ENCODE measurements around the gene CDC14B.

- TF ChIP-seq CTCF (conservative IDR thresholded peaks at IDR 0.05; ENCODE audit: low read depth, low read length), result no peak
- TF ChIP-seq CEBPB (IDR thresholded peaks at IDR 0.05; ENCODE audit: low read depth, low read length), result no peak
- TF ChIP-seq POLR2A (IDR thresholded peaks at IDR 0.05; ENCODE audit: low read depth, low read length), result no peak
- TF ChIP-seq RAD21 (IDR thresholded peaks at IDR 0.05; ENCODE audit: low read length), result no peak
- no peak for TF ChIP-seq MXI1 (IDR thresholded peaks at IDR 0.05; ENCODE audit: borderline replicate concordance, low read depth, low read length)
- no peak for TF ChIP-seq NFE2L2 (IDR thresholded peaks at IDR 0.05; ENCODE audit: low read depth, low read length)
- TF ChIP-seq FOS (IDR thresholded peaks at IDR 0.05; ENCODE audit: low read depth, low read length), result no peak
- TF ChIP-seq BHLHE40 (IDR thresholded peaks at IDR 0.05; ENCODE audit: low read depth, low read length), result no peak
- TF ChIP-seq MAZ (IDR thresholded peaks at IDR 0.05; ENCODE audit: borderline replicate concordance, low read depth, low read length), result no peak
- no peak for TF ChIP-seq CHD1 (IDR thresholded peaks at IDR 0.05; ENCODE audit: low read depth, low read length)
- no peak for TF ChIP-seq ELK1 (IDR thresholded peaks at IDR 0.05; ENCODE audit: borderline replicate concordance, low read depth, low read length)
Measured at GRCh38 chr9:96491880-96492525, 127.6 kb downstream of the CDC14B start.

All from IMR-90 (cell line).